KOPT-K1 (cell line): ENCODE data around the gene NCAPG2.

Experiments used
- H3K27ac ChIP-seq: fragments of 200-600 bp; sonication (generic); 2 replicates; pipeline ENCODE4 v1.5.1; 2016; ENCODE audit warnings: antibody characterized with exemption, mild to moderate bottlenecking, low read depth, low read length; ENCODE audit not compliant: poor library complexity, severe bottlenecking
- H3K36me3 ChIP-seq: fragments of 200-600 bp; sonication (generic); 2 replicates; pipeline ENCODE4 v1.5.1; 2017; ENCODE audit warnings: antibody characterized with exemption, mild to moderate bottlenecking, low read length, moderate library complexity; ENCODE audit not compliant: insufficient read depth
- H3K9me3 ChIP-seq: fragments of 200-600 bp; sonication (generic); 2 replicates; pipeline ENCODE4 v1.5.1; 2017; ENCODE audit warnings: antibody characterized with exemption, low read length, mild to moderate bottlenecking; ENCODE audit not compliant: insufficient read depth, poor library complexity, severe bottlenecking

NCAPG2 gene

DNA sequence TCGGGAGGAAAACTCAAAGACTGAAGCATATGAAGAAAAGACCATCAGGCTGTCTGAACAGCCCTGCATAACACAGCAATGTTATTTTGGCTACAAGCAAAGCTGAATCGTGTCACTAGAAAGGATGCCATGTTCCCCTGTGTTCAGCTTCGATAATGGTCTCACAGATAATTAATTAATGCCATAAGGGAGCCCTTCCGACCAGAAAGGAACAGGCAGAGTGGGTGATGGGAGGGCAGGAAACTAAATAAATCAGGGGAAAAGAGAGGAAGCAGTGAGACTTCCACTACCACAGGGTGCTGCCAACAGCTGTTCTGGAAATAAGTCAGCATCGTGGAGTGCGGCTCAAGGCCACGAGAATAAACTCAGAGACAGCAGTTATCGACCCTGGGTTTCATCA is 120.2 kb downstream of the NCAPG2 start:
- no peaks in the 10 kb centered on the region for H3K36me3 ChIP-seq
- H3K27ac ChIP-seq, result no peak overlapping the region
- H3K9me3 ChIP-seq, result peaks cover 20% of the 10 kb centered on the region

DNA sequence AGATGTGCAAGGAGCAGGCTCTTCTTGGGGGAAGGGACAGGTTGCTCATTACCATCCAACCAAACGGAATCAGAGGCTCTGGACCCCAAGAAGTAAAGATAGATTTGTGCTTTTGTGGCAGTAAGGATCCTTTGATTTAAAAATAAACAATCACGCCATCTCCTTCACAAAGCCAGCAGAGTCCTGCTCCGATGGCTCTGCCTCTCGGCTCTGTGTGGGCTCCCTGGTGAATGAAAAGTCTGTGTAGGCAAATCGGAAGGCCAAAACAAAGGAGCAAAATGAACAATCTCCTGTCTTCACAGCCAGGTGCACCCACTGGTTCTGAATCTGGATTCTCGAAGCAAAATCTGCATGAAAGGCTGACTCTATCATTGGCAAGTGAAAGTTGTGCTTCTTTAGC is 120.8 kb downstream of the NCAPG2 start:
- Histone ChIP-seq H3K36me3 (no peaks in the 10 kb centered on the region), H3K27ac (no peak overlapping the region), H3K9me3 (peaks cover 26% of the 10 kb centered on the region)

DNA sequence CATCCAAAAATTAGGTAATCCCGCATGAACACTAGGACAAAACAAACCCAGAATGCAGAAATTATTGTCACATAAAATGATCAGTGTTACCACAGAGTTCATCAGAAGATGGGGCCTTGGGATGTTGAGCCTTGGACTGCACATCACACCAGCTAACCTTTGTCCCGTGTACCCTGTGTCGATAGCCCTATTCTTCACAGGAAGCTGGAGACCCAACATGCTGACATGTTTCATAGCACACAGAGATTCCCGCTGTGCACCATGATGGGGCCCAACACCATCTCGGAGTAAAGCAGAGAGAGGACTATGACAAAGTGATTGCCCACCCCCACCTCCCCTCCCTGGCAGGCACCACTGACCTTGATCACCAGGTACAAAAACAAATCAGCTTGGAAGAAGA is 121.5 kb downstream of the NCAPG2 start:
- Histone ChIP-seq H3K36me3 (no peaks in the 10 kb centered on the region), H3K9me3 (peaks cover 27% of the 10 kb centered on the region)

DNA sequence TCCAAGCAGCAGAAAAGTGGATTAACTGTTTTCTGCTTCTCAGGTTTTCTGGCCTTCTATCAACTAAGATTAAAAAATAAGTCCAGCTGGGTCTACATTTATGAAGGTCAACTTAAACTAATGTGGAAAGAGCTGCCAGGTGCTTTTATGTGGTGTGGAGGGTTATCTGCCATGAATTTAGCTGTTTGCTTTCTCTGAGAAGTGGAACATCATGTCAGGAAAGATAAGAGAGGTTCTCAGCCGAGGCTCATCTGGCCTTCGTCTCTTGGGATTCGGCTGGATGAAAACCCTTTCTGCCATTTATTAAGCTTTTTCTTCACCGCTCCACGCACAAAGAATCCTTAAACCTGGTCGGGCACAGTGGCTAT is 122.5 kb downstream of the NCAPG2 start:
- no peaks in the 10 kb centered on the region for H3K36me3 ChIP-seq
- no peak overlapping the region for H3K27ac ChIP-seq
- peaks cover 27% of the 10 kb centered on the region for H3K9me3 ChIP-seq

More for the DNA sequence above, 121.5 kb downstream of the NCAPG2 start:
- H3K27ac ChIP-seq, result no peak overlapping the region

DNA sequence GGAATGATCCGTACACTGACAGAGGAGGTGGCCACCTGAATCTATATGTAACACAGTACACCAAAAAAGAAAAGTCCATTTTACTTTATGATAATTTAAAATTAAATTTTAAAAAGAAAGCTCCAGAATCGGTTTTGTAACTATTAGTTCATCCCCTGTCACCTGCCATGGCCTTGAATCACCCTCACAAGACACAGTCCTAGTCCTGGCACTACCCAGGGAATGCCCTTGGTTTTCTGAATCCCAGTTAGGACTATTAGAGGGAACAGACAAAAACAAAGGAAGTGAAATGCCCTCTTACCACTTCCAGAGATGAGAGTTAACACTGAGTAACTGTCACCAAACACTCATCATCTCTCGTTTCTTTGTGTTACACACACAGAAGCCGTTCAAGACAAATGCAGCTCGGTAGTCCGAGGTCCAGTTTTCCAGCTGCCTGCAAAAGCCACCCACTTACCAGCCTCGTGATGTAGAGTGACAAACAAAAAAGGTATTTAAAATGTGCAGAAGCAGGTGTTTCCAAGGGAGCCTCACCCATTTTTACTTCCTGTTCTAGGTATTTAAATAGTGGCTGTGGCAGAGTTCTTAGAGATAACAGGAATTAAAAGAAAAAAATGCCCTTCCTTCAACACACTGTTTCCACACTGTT is 123.0 kb downstream of the NCAPG2 start:
- Histone ChIP-seq H3K9me3 (peaks cover 27% of the 10 kb centered on the region), H3K27ac (no peak overlapping the region), H3K36me3 (no peaks in the 10 kb centered on the region)
